ENCODE measurements around the gene COL6A3. TPM values are rescaled to one million over a fixed set of nuclear protein-coding genes. Genes with fewer than 3 reads are reported as not detected.

COL6A3 gene
- total RNA-seq, 1 donor from 2014 or later: 59.5 TPM

GRCh38 chr2:237393523-237393922, 20.4 kb downstream of the COL6A3 start:
- DNase-seq: no peak
- intact Hi-C loops (cut with micrococcal nuclease): no loop called here
- ATAC-seq: no peak

- ATAC-seq (no peak), DNase-seq (no peak)
- intact Hi-C loops (cut with micrococcal nuclease): no loop called here
Measured at GRCh38 chr2:237392186-237392585, 21.8 kb downstream of the COL6A3 start.

GRCh38 chr2:237391140-237391539, 22.8 kb downstream of the COL6A3 start:
- DNase-seq (no peak), ATAC-seq (no peak)
- intact Hi-C loops (cut with micrococcal nuclease): no loop called here

GRCh38 chr2:237390235-237390634, 23.7 kb downstream of the COL6A3 start:
- ATAC-seq (no peak), DNase-seq (no peak)
- intact Hi-C loops (cut with micrococcal nuclease): no loop called here

DNA sequence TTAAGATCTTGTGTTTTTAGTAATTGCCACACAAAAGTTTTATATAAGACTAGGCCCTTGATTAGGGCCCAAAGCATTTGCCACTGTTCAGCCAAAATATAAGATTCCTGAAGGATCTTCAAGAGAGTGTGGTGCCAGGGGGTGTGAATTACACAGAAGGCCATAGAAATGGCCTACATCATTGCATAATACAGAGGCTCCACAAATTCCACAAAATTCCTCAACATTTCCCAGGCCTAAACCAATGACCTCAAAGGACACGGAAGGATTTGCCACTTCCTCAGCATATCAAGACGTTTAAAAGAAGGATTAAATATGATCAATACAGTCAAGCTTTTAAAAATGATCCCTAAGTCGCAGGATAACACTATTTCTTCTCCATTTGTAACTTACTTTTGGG, 24.1 kb downstream of the COL6A3 start:
- intact Hi-C loops (cut with micrococcal nuclease): no loop called here
- ATAC-seq (no peak), DNase-seq (no peak)

DNA sequence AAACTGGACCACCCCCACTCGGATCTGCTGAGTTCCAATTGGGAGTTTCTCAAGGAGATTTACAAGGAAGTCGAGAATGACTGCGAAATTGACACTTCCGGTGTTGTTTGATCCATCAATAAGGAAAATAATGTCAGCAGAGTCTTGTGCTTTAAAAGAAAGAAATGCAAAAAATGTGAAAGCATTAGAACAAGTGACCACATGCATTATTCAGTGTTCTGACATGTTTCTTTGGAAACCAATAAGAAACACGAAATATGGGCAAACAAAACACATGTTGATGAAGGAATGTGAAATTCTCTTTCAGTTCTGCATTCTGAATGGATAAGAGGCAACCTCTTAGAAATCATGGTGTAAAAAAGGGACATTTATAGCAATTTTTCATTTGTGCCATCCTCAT, 25.9 kb downstream of the COL6A3 start:
- intact Hi-C loops (cut with micrococcal nuclease): no loop called here
- no peak for ATAC-seq
- DNase-seq: no peak

DNA sequence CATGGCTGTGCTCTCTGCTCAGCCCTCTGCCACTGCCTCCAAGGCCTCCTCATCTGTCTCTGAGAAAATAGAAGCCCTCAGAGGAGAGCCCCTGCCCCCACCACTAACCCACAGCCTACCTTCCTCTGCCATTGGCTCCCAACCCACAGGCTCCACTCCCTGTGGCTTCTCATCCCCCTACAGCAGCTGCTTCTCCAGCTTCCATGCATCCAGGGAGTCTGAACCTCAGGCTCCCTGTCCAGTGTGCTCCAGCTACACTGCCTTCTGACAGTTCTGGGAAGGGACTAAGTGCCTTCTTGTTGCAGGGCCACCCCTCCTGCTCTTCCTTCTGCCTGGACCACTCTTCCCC, 29.3 kb downstream of the COL6A3 start:
- intact Hi-C loops (cut with micrococcal nuclease): no loop called here
- ATAC-seq (no peak), DNase-seq (no peak)

- DNase-seq (no peak), ATAC-seq (peak; percentile 41)
- intact Hi-C loops (cut with micrococcal nuclease): no loop called here
Measured at GRCh38 chr2:237383991-237384671, 29.8 kb downstream of the COL6A3 start.

DNA sequence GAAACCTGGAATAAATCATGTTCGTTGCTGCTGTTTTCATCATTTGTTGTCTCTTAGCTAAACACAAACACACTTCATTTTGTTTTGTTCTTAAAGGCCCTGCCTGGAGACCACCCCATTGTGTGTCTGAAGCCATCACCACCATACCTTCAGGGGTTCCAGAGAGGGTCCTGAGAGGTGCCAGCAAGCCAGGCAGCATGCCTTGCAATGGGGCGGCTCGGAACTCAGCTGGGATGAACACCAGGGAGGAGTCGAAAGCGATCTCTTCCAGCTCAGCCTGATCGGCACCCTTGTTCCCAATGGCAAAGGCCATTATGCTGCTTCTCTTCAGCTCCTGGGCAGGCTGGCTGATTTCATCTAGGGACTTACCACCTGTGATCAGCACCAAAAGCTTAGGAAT, 33.2 kb downstream of the COL6A3 start:
- ATAC-seq: no peak
- no peak for DNase-seq
- intact Hi-C loops (cut with micrococcal nuclease): no loop called here

- intact Hi-C loops (cut with micrococcal nuclease): no loop called here
- ATAC-seq (no peak), DNase-seq (no peak)
Measured at GRCh38 chr2:237379636-237380035, 34.3 kb downstream of the COL6A3 start.

DNA sequence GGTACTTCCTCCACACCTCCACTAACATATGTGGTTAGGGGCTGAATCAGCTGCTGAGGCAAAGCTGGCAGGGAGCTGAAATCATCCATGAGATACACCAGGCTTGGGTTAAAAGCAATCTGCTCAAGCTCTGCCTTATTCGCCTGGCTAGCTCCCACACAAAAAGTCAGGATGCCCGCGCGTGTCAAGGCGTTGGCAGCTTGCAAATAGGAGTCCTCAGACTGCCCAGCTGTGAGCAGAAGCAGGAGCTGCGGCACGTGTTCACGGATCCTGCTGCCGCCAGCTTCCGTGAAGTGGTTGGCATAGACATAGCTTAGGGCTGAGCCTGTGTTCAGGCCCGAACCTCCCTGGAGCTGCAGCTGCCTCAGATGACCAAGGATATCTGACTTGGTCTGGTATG, 35.3 kb downstream of the COL6A3 start:
- DNase-seq: no peak
- ATAC-seq: no peak
- intact Hi-C loops (cut with micrococcal nuclease): no loop called here

GRCh38 chr2:237374284-237375060, 39.5 kb downstream of the COL6A3 start:
- ATAC-seq: no peak
- intact Hi-C loops (cut with micrococcal nuclease): no loop called here
- DNase-seq: no peak

DNA sequence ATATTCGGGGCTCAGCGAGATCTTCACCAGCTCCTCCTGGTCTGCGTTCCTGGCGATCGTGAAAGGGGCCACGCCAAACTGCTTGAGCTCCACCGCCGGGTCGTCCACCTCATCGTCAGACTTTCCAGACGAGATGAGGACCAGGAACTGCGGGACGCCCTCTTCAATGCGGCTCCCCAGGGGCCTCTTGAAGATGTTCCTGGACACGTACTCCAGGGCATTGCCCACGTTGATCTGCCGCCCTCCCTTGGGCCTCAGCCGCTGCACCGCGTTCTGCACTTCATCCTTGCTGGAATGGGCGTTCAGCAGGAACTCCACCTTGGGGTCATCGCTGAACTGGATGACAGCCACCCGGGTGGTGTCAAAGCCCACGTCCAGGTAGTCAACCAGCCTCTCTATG, 42.1 kb downstream of the COL6A3 start:
- DNase-seq (no peak), ATAC-seq (no peak)
- intact Hi-C loops (cut with micrococcal nuclease): no loop called here

DNA sequence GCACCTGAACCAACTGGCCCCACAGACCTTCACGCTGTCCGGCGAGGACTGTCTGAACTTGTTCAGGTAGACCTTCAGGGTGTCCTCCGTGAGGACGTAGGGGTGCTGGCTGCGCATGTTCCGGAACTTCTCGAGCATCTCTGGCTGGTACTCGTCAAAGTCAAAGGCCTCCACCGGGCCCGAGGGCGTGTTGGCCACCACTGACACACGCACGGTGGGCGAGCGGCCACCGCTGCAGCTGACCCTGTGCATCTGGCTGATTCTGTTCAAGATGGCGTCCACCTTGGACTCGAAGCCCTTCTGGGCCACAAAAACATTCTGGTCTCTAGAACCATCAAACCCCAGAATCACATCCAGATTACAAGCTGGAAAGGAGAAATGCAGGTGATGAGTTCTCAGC, 48.3 kb downstream of the COL6A3 start:
- DNase-seq: no peak
- intact Hi-C loops (cut with micrococcal nuclease): no loop called here
- no peak for ATAC-seq

DNA sequence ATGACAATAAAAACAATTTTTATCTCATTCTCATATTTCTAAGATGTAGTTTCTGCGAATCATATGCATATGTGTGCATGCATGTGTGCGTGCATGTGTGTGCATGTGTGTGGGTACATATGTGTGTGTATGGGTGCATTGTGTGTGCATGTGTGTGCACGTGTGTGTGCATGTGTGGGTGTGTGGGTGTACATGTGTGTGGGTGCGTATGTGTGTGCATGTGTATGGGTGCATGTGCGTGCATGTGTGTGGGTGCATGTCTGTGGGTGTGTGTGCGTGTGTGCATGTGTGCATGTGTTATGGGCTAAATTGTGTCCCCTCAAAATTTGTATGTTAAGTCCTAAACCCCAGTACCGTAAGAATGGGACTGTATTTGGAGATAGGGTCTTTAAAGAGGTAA, 49.3 kb downstream of the COL6A3 start:
- DNase-seq (no peak), ATAC-seq (no peak)
- intact Hi-C loops (cut with micrococcal nuclease): no loop called here

GRCh38 chr2:237361194-237362004, 52.6 kb downstream of the COL6A3 start:
- ATAC-seq: peak; percentile 81
- intact Hi-C loops (cut with micrococcal nuclease): no loop called here
- peak; percentile 51 for DNase-seq

GRCh38 chr2:237359894-237360780, 53.8 kb downstream of the COL6A3 start:
- DNase-seq (no peak), ATAC-seq (no peak)
- intact Hi-C loops (cut with micrococcal nuclease): no loop called here

DNA sequence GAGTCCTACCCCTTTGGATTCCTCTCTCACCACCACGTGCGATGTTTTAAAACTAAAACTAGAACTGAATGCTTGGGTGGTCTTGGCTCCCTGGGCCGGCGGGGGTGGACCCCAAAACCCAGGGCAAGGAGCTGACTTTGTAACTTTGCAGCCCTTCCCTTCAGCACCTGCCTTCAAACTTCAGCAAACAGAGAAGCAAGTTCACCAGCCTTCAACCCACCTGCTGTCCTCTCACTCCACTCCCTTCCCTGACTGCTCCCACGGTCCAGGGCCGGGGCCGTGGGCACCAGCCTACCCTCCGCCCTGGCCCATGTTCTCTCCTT, 54.5 kb downstream of the COL6A3 start:
- intact Hi-C loops (cut with micrococcal nuclease): no loop called here
- no peak for ATAC-seq

DNA sequence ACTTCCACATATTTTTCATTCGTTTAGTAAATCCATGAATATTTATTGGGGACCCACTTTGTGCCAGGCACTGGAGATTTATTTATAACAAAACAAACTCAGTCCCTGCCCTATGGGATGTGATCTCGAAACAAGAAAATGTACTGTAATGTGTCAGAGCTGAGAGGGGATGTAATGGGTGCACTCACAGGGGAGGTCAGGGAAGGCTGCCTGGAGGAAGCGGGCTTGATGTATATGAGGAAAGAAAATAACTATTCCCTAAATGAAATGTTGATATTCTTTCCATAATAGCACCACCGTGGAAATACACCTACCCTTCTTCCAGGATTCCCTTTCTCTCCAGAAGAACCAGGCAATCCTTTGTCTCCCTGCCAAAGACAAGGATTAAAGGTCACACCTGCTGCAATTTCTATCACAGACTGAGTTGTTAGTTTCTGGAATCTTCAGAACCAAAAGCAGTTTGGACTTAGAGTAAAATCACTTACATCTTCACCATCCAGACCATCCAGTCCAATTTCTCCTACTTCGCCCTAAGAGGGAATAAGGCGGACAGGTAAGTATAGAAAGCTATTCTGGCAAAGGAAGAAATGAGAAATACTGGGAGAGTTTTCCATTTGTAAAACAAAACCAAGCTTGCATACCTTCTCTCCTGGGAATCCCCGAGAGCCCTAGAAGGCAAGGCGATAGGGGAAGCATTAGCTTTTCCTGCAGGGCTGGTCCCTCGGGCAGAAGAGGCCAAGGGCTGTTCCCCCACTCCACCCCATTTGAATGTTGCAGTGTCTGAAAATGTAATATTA, 55.0 kb downstream of the COL6A3 start:
- intact Hi-C loops (cut with micrococcal nuclease): no loop called here
- DNase-seq (no peak), ATAC-seq (no peak)

More for the DNA sequence above, 54.5 kb downstream of the COL6A3 start:
- no peak for DNase-seq
